ENCODE results near the gene CIAO1.
"Not testable (repeated sequence)": the region's sequence is repeated elsewhere in the genome, so short reads cannot be mapped to it uniquely, and the experiment has no call there.

The CIAO1 gene

DNA sequence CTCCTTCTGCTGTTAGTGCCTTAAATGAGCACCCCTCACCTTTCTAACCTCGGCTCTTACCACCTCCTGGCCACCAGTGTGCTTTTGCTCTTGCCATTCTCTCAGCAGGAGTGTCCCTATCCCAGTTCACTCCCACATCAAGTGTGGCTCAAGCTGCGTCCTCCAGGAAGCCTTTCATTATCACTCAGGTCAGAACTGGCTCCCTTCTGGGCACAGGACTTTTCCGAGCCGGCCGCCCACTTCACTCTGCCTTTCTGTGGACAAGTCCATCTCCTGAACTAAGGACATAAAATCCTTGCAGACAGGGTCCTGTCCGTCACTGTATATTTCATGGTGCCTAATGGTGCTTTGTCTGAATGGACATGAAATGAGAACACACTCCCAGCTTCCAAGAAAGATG lies 15.8 kb upstream of the CIAO1 start:
- DNase-seq (ENCODE audit: low read depth), result no peak

- DNase-seq (ENCODE audit: low read depth), result no peak
Observed at GRCh38 chr2:96251721-96252292, 14.2 kb upstream of the CIAO1 start.

GRCh38 chr2:96252526-96252925 lies 13.5 kb upstream of the CIAO1 start:
- DNase-seq (ENCODE audit: low read depth), result no peak

GRCh38 chr2:96253006-96253405 lies 13.0 kb upstream of the CIAO1 start:
- no peak for DNase-seq (ENCODE audit: low read depth)

GRCh38 chr2:96254571-96254970 lies 11.5 kb upstream of the CIAO1 start:
- no peak for DNase-seq (ENCODE audit: low read depth)

GRCh38 chr2:96256611-96257113 lies 9.4 kb upstream of the CIAO1 start:
- no peak for DNase-seq (ENCODE audit: low read depth)

DNA sequence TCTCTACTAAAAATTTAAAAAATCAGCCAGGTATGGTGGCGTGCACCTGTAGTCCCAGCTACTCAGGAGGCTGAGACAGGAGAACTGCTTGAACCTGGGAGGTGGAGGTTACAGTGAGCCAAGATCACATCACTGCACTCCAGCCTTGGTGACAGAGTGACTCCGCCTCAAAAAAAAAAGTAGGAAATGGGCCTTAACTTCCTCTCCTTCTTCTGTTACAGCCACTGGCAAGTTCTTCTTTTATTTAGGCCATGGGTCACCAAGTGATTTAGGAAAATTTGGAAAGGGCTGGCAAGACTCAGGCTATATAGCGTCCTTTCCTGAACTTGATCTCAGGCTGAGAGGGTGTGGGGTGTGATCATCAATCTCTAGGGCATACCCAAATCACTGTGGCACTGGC lies 8.3 kb upstream of the CIAO1 start:
- DNase-seq (ENCODE audit: low read depth), result not testable (repeated sequence)

DNA sequence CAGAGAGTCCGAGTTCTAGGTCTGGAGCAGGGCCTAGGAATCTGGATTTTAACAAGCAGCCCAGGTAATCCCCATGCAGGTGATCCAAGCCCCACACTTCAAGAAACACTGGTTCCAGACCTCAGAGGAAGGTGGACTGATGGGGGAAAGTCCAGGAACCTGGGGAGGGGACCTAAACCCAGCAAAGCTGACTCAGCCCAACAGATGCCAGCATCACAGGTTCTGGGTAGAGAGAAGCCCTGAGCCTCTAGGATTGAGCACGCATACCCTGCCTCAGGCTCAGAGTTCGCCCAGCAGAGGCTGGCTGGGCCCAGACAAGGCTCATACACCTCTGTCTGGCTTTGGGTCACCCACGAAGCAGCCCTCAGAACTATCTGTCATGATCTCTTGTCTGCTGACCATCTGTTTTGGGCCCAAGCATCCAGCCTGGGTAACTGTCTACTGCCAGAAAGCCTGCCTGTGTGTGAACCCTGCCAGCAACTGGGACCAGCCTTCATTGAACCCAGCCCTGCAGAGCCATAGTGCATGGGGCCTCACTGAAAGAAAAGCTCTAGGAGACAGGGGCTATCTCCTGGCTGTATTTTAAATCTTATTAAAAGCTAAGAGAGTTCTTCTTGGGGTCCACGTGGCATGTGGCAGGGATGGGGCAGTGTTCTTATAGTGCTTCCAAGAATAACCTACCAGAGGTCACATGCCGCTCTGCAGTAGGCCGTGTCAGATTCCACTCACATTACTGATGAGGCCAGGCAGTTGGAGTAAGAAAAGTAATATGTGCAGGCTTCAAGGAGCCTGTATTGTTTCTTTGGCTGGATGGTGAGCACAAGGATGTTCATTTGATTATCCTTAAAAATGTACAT lies 7.6 kb upstream of the CIAO1 start:
- DNase-seq (ENCODE audit: low read depth), result no peak

DNA sequence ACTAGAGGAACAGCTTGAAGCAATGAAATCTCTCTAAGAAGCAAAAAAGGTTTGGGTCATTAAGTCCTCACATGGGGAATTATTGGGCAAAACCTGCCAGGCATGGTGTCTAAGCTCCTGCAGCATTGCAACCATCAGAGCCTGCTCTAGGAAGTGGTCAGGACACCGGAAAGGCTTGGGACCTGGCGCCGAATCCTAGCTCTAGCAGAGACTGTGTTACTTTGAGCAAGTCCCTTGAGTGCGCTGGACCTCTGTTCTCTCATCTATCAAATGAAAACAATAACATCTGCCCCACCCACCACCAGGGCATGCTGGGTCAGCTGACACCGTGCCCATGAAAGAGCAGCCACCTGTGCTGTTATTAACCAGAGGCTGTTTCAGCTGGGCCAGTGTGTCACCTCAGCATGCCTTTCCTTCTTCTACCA lies 6.5 kb upstream of the CIAO1 start:
- no peak for DNase-seq (ENCODE audit: low read depth)

DNA sequence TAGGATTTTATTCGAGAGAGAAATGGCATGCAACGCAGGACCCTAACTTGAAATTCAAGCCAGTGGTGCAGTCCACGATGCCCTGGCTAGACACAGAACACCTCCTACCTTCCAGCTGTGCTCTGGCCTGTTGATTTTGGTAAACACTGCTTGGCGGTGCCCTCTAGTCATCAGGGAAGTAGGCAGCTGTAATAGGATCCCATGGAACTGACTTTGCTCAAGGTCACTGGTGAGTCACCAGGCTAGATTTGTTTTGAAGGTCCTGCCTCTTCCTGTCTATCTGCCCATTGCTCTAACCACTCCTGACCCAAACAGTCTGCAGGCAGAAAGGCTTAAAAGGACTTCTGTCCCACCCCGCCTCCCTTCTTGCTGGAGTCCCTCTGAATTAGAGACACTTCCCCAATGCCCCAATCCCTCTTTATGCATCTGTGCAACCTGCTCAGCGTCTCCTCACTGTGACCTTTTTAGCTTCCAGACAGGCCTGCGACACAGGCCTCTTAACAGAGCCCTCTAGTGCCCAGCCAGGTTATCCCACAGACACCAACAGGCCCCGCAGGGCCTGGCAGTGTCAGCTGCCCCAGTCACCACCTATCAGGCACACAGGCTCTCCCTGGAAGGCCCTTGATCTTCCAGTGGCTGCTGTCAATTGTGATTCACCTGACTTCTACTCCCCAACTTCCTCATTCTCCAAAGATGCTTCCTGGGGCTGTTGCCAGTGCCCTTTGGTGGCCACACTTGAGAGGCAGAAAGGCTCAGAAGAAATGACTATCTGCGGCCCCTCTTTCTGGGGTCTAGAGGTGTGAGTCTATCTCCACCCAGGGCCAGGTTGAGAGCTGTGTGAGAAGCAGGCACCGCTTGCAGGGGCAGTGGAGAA lies 5.4 kb upstream of the CIAO1 start:
- DNase-seq (ENCODE audit: low read depth), result no peak

- no peak for DNase-seq (ENCODE audit: low read depth)
Observed at GRCh38 chr2:96261328-96262003, 4.6 kb upstream of the CIAO1 start.

DNA sequence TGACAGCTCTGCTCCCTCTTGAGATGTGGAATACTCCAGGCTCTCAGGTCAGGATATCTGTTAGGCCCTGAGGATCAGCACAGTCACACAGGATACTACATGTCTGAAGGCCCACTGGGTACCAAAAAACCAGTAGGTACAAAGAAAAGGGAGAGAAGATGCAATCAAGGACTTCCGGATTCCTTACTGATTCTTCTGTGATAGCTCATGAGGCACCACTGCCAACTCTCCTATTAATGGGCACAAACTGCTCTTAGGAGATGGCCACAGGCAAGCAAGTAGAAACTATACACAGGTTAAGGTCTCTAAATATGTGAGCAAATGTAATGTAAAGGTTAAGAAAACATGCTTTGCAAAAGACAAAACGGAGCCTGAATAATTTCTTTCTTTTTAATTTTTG lies 3.7 kb upstream of the CIAO1 start:
- DNase-seq (ENCODE audit: low read depth), result no peak

- DNase-seq (ENCODE audit: low read depth), result no peak
Observed at GRCh38 chr2:96264086-96264485, 1.9 kb upstream of the CIAO1 start.

DNA sequence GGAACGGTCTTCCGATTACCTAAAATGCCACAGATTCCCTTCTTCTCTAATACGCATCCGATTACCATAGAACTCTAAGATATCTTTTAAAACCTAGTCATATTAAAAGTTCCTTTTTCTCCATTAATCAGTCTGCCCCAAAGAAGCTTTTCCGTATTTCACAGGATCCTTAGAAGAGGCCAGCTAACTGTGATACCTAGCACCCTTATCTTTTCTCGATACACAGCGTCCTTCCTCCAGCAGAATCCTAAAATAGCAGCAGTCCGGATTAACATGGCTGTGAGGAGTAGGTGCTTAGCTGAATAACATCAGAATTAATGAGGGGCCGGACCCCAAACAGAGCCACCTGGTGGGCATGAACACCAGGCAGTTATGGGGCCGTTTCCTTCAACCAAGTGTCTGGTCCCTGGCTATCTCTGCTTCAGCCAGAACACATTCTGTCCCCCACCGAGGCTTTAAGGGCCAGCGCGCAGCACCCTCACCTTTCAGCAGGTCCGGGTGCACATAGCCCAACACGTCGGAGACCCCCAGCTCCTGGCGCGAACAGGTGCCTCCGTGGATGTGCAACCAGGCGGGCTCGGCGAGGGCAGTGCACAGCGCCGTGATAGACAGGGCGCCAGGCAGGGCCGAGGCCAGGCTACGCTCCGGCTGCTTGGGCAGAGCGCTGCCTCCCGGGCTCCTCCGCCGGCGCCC lies 1.2 kb upstream of the CIAO1 start:
- no peak for DNase-seq (ENCODE audit: low read depth)

DNA sequence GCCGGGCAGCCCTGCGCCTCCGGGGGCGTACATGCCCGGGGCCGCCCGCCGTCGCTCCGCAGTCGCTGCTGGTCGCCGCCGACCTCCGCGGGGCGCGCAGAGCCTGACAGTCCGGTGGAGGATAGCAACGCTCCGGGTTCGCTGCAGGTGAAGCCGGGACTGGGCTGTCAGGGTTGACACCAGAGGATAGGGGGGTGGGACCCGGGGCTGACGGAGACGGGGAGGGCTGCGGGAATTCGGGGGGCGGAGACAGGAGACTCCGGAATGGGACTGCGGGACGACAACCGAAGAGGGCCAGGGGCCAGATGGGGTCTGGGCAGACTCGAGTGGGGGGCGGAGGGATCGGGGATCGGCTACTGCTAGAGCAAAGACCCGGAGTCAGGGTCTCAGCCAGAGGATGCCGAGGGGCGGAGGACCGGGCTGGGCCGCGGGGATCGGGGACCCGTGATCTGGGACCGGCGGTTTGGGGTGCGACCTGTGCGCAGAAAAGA lies 631 bp upstream of the CIAO1 start:
- DNase-seq (ENCODE audit: low read depth), result peak; percentile 21

GRCh38 chr2:96267159-96267971 lies 1.3 kb downstream of the CIAO1 start:
- DNase-seq (ENCODE audit: low read depth), result peak; percentile 43

GRCh38 chr2:96271995-96272394 lies 6.0 kb downstream of the CIAO1 start:
- DNase-seq (ENCODE audit: low read depth), result no peak

- DNase-seq (ENCODE audit: low read depth), result no peak
Observed at GRCh38 chr2:96273763-96274162, 7.7 kb downstream of the CIAO1 start.

DNA sequence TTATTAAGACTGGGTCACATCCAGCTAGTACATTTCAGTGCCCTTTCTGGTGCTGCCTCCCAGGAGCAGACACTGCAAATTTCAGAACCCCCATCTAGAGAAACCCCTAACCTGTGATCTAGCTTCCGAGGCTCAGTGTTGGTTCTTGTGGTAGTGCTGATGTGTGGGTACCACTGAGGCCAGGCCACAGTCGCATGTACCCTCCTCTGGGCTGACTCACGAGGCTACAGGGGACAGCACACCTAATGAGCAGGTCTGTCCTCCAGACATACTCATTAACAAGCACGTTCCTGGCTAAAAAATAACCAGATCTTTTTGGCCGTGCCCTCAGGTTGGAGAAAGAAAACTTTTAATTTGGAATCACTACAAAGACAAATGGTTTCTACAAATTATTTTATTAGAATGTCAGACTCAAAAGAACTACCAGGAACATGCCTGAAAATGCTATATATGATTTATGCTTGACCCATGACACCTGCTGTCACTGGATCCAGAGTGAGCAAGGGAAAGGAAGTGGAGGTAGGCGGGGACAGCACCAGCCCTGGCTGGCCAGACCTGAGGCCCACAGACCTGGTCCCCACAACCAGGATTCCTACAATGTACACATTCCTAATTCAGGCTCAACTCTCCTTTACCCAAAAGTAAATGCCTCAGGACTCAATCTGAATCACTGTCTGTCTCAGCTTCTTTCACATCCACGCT lies 8.5 kb downstream of the CIAO1 start:
- DNase-seq (ENCODE audit: low read depth), result no peak

Data from activated T-cell treated with anti-CD3 and anti-CD28 coated beads for 48 hours (primary cell).